GM12801 (cell line): ENCODE data around the gene MRPS18C.

Experiments
- CTCF ChIP-seq: IDR thresholded peaks from one replicate; pipeline ENCODE4 v1.5.1; 2011; ENCODE audit warnings: control low read depth; ENCODE audit not compliant: insufficient read length; ENCODE audit errors: extremely low read depth

MRPS18C gene

GRCh38 chr4:83473966-83474365 is 18.1 kb downstream of the MRPS18C start:
- no peak for TF ChIP-seq CTCF

DNA sequence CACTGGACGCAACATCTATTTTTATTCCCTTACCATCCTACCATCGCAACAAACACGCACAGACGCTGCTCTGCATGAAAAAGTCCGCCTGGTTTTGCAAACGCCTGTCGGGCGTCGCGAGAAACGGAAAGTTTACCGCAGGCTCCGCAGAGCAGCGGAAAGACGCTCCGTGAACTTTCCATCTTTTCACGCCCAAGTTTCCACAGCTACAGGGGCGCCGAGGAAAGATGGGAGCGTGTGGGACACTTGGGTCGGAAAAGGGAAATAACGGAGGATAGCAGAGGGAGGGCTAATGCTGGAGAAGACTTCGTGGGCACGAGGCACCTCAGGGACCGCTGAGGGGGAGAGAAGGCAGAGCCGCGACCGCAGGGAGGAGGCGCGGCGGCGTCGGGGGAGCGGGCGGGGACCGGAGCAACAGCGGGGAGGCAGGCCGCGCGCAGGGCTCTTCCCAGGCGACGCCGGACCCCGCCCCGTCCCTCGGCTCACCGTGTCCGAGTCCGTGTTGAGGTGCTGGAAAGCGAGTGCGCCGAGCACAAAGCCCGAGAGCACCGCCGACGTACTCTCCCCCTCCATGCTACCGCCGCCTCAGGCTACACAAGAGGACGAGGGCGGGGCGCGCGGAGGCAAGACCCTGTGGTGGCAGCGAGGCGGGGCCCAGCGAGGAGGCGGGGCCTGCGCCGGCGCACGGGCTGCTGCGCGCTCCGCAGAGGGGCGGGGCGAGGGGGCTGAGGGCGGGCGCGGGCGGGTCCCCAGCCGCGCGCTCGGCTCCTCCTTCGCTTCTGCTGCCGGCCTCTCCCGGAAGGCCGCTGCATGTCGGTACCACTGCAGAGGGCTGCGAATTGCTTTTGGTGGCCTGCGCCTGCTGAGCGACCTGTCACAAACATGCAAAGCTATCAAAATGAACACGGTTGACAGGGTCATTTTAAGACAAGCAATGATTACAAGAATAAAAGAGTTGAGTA is 28.9 kb downstream of the MRPS18C start, which contains the start of gene ABRAXAS1:
TSS of gene ABRAXAS1 (minus strand) at position 601 of the 962 bp plus-strand sequence. CDS start at position 573, 28 bp downstream.
- TF ChIP-seq CTCF, result no peak

GRCh38 chr4:83486457-83487129 is 30.7 kb downstream of the MRPS18C start:
- no peak for TF ChIP-seq CTCF

GRCh38 chr4:83489711-83490326 is 34.0 kb downstream of the MRPS18C start:
- no peak for TF ChIP-seq CTCF

- no peak for TF ChIP-seq CTCF
Measured at GRCh38 chr4:83490876-83491450, 35.1 kb downstream of the MRPS18C start.

- TF ChIP-seq CTCF, result no peak
Measured at GRCh38 chr4:83498187-83498586, 42.3 kb downstream of the MRPS18C start.

- no peak for TF ChIP-seq CTCF
Measured at GRCh38 chr4:83503974-83504373, 48.1 kb downstream of the MRPS18C start.
